IPS-18c (cell line): ENCODE results near the gene TRIM33.
"Not testable (repeated sequence)": the region's sequence is repeated elsewhere in the genome, so short reads cannot be mapped to it uniquely, and the experiment has no call there.

ENCODE experiments used
- H3K4me3 ChIP-seq: 2 replicates; pipeline ENCODE4 v1.7.0; 2013; ENCODE audit warnings: low read depth, mild to moderate bottlenecking, low read length, moderate library complexity; ENCODE audit not compliant: insufficient read depth
- H3K9me3 ChIP-seq: one replicate; pipeline ENCODE4 v1.6.1; 2013; ENCODE audit warnings: mild to moderate bottlenecking, low read length, moderate library complexity; ENCODE audit not compliant: control insufficient read depth, insufficient read depth

Gene TRIM33

GRCh38 chr1:114482585-114482984, 28.4 kb downstream of the TRIM33 start:
- Histone ChIP-seq H3K9me3 (no peaks in the 10 kb centered on the region), H3K4me3 (no peak overlapping the region)

- H3K9me3 ChIP-seq, H3K4me3 ChIP-seq: not testable (repeated sequence)
Observed at GRCh38 chr1:114479636-114480035, 31.4 kb downstream of the TRIM33 start.

- Histone ChIP-seq H3K9me3 (no peaks in the 10 kb centered on the region), H3K4me3 (no peak overlapping the region)
Observed at GRCh38 chr1:114479134-114479533, 31.9 kb downstream of the TRIM33 start.

- no peaks in the 10 kb centered on the region for H3K9me3 ChIP-seq
- H3K4me3 ChIP-seq, result no peak overlapping the region
Observed at GRCh38 chr1:114473796-114474195, 37.2 kb downstream of the TRIM33 start.

- H3K9me3 ChIP-seq, result no peaks in the 10 kb centered on the region
- no peak overlapping the region for H3K4me3 ChIP-seq
Observed at GRCh38 chr1:114472408-114472807, 38.6 kb downstream of the TRIM33 start.

GRCh38 chr1:114470681-114471080, 40.3 kb downstream of the TRIM33 start:
- Histone ChIP-seq H3K4me3 (no peak overlapping the region), H3K9me3 (peaks cover 5% of the 10 kb centered on the region)

- Histone ChIP-seq H3K9me3 (peaks cover 5% of the 10 kb centered on the region), H3K4me3 (no peak overlapping the region)
Observed at GRCh38 chr1:114468710-114469468, 42.1 kb downstream of the TRIM33 start.

GRCh38 chr1:114468047-114468446, 43.0 kb downstream of the TRIM33 start:
- peaks cover 5% of the 10 kb centered on the region for H3K9me3 ChIP-seq
- H3K4me3 ChIP-seq, result no peak overlapping the region

GRCh38 chr1:114467491-114467890, 43.5 kb downstream of the TRIM33 start:
- no peak overlapping the region for H3K4me3 ChIP-seq
- peaks cover 5% of the 10 kb centered on the region for H3K9me3 ChIP-seq

- H3K4me3 ChIP-seq, result no peak overlapping the region
Observed at GRCh38 chr1:114466334-114467014, 44.5 kb downstream of the TRIM33 start.

GRCh38 chr1:114462963-114463362, 48.0 kb downstream of the TRIM33 start:
- peaks cover 5% of the 10 kb centered on the region for H3K9me3 ChIP-seq
- no peak overlapping the region for H3K4me3 ChIP-seq

More at GRCh38 chr1:114466334-114467014, 44.5 kb downstream of the TRIM33 start:
- H3K9me3 ChIP-seq, result peaks cover 5% of the 10 kb centered on the region

- Histone ChIP-seq H3K9me3 (peaks cover 5% of the 10 kb centered on the region), H3K4me3 (no peak overlapping the region)
Observed at GRCh38 chr1:114462341-114462740, 48.7 kb downstream of the TRIM33 start.

GRCh38 chr1:114458237-114458777, 52.7 kb downstream of the TRIM33 start:
- Histone ChIP-seq H3K4me3 (no peak overlapping the region), H3K9me3 (no peaks in the 10 kb centered on the region)

GRCh38 chr1:114457675-114458236, 53.2 kb downstream of the TRIM33 start:
- no peak overlapping the region for H3K4me3 ChIP-seq
- no peaks in the 10 kb centered on the region for H3K9me3 ChIP-seq

GRCh38 chr1:114456586-114456985, 54.4 kb downstream of the TRIM33 start:
- Histone ChIP-seq H3K9me3 (no peaks in the 10 kb centered on the region), H3K4me3 (no peak overlapping the region)

- H3K4me3 ChIP-seq, result no peak overlapping the region
Observed at GRCh38 chr1:114455102-114455785, 55.8 kb downstream of the TRIM33 start.

GRCh38 chr1:114454539-114454938, 56.5 kb downstream of the TRIM33 start:
- no peaks in the 10 kb centered on the region for H3K9me3 ChIP-seq
- H3K4me3 ChIP-seq, result no peak overlapping the region

More at GRCh38 chr1:114455102-114455785, 55.8 kb downstream of the TRIM33 start:
- no peaks in the 10 kb centered on the region for H3K9me3 ChIP-seq
